ENCODE data around the gene PTCSC3. TPM values are rescaled to one million over a fixed set of nuclear protein-coding genes. Genes with fewer than 3 reads are reported as not detected.

Gene PTCSC3
- total RNA-seq, 1 donor = not detected

GRCh38 chr14:36181417-36181816 is 4.9 kb upstream of the PTCSC3 start:
- no peaks in the 10 kb centered on the region for H3K4me1 ChIP-seq (ENCODE audit: insufficient read depth, low read length)
- no peak overlapping the region for H3K27ac ChIP-seq (ENCODE audit: low read depth, low read length)
- DNase-seq (ENCODE audit: insufficient read length, low spot score, missing footprints) = no peak
- no peak overlapping the region for H3K4me3 ChIP-seq (ENCODE audit: insufficient read depth, low read length)
- no peak overlapping the region for H3K4me2 ChIP-seq (ENCODE audit: insufficient read depth, low read length)
- no peaks in the 10 kb centered on the region for H4K20me1 ChIP-seq (ENCODE audit: insufficient read depth, low read length)
- no peaks in the 10 kb centered on the region for H3K36me3 ChIP-seq (ENCODE audit: insufficient read depth, low read length)
- H3K9me3 ChIP-seq (ENCODE audit: low read depth, low read length) = no peaks in the 10 kb centered on the region
- H3K27me3 ChIP-seq (ENCODE audit: insufficient read depth, low read length) = no peaks in the 10 kb centered on the region
- no peaks in the 10 kb centered on the region for H3K79me2 ChIP-seq (ENCODE audit: insufficient read depth, low read length)
- TF ChIP-seq, protein P1, sequence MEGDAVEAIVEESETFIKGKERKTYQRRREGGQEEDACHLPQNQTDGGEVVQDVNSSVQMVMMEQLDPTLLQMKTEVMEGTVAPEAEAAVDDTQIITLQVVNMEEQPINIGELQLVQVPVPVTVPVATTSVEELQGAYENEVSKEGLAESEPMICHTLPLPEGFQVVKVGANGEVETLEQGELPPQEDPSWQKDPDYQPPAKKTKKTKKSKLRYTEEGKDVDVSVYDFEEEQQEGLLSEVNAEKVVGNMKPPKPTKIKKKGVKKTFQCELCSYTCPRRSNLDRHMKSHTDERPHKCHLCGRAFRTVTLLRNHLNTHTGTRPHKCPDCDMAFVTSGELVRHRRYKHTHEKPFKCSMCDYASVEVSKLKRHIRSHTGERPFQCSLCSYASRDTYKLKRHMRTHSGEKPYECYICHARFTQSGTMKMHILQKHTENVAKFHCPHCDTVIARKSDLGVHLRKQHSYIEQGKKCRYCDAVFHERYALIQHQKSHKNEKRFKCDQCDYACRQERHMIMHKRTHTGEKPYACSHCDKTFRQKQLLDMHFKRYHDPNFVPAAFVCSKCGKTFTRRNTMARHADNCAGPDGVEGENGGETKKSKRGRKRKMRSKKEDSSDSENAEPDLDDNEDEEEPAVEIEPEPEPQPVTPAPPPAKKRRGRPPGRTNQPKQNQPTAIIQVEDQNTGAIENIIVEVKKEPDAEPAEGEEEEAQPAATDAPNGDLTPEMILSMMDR (IDR thresholded peaks at IDR 0.05; ENCODE audit: extremely low read depth, low read depth, low read length) = no peak
- H2AFZ ChIP-seq (ENCODE audit: low read length) = no peak overlapping the region

GRCh38 chr14:36177489-36177888 is 967 bp upstream of the PTCSC3 start:
- H3K79me2 ChIP-seq (ENCODE audit: insufficient read depth, low read length) = no peaks in the 10 kb centered on the region
- no peaks in the 10 kb centered on the region for H3K36me3 ChIP-seq (ENCODE audit: insufficient read depth, low read length)
- H4K20me1 ChIP-seq (ENCODE audit: insufficient read depth, low read length) = no peaks in the 10 kb centered on the region
- H3K27me3 ChIP-seq (ENCODE audit: insufficient read depth, low read length) = no peaks in the 10 kb centered on the region
- DNase-seq (ENCODE audit: insufficient read length, low spot score, missing footprints) = no peak
- H3K9me3 ChIP-seq (ENCODE audit: low read depth, low read length) = no peaks in the 10 kb centered on the region
- no peak overlapping the region for H3K27ac ChIP-seq (ENCODE audit: low read depth, low read length)
- TF ChIP-seq, protein P1 (IDR thresholded peaks at IDR 0.05; ENCODE audit: extremely low read depth, low read depth, low read length) = no peak
- no peak overlapping the region for H3K4me2 ChIP-seq (ENCODE audit: insufficient read depth, low read length)
- H3K4me1 ChIP-seq (ENCODE audit: insufficient read depth, low read length) = no peaks in the 10 kb centered on the region
- H3K4me3 ChIP-seq (ENCODE audit: insufficient read depth, low read length) = no peak overlapping the region
- H2AFZ ChIP-seq (ENCODE audit: low read length) = no peak overlapping the region

- H3K27ac ChIP-seq (ENCODE audit: low read depth, low read length) = no peak overlapping the region
- H3K4me2 ChIP-seq (ENCODE audit: insufficient read depth, low read length) = no peak overlapping the region
- H3K4me3 ChIP-seq (ENCODE audit: insufficient read depth, low read length) = no peak overlapping the region
- H3K36me3 ChIP-seq (ENCODE audit: insufficient read depth, low read length) = no peaks in the 10 kb centered on the region
- H3K4me1 ChIP-seq (ENCODE audit: insufficient read depth, low read length) = no peaks in the 10 kb centered on the region
- no peak overlapping the region for H2AFZ ChIP-seq (ENCODE audit: low read length)
- H4K20me1 ChIP-seq (ENCODE audit: insufficient read depth, low read length) = no peaks in the 10 kb centered on the region
- DNase-seq (ENCODE audit: insufficient read length, low spot score, missing footprints) = no peak
- H3K27me3 ChIP-seq (ENCODE audit: insufficient read depth, low read length) = no peaks in the 10 kb centered on the region
- no peaks in the 10 kb centered on the region for H3K9me3 ChIP-seq (ENCODE audit: low read depth, low read length)
- TF ChIP-seq, protein P1 (IDR thresholded peaks at IDR 0.05; ENCODE audit: extremely low read depth, low read depth, low read length) = no peak
- no peaks in the 10 kb centered on the region for H3K79me2 ChIP-seq (ENCODE audit: insufficient read depth, low read length)
Measured at GRCh38 chr14:36174767-36175424, 1.6 kb downstream of the PTCSC3 start.

DNA sequence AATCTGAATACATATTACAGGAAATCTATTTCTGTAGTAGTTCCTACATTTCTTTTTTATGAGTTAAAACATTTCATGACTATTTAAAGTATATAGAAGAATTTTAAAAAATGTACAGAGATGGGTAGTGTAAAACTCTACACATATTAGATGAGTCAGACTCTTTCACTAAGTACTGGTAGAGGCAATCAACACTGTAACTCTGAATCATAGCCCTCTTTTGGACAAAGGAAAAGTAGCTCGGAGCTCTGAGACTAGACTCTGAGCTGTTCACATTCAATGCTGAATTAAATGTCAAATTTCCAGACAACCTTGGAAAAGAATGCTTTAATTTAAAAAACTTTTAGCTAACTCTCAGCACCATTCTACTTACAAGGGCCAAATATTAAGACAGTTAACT is 3.4 kb downstream of the PTCSC3 start:
- no peak for DNase-seq (ENCODE audit: insufficient read length, low spot score, missing footprints)
- H3K36me3 ChIP-seq (ENCODE audit: insufficient read depth, low read length) = no peaks in the 10 kb centered on the region
- no peaks in the 10 kb centered on the region for H3K79me2 ChIP-seq (ENCODE audit: insufficient read depth, low read length)
- no peak overlapping the region for H3K4me3 ChIP-seq (ENCODE audit: insufficient read depth, low read length)
- H3K27ac ChIP-seq (ENCODE audit: low read depth, low read length) = no peak overlapping the region
- no peaks in the 10 kb centered on the region for H4K20me1 ChIP-seq (ENCODE audit: insufficient read depth, low read length)
- no peaks in the 10 kb centered on the region for H3K27me3 ChIP-seq (ENCODE audit: insufficient read depth, low read length)
- TF ChIP-seq, protein P1 (IDR thresholded peaks at IDR 0.05; ENCODE audit: extremely low read depth, low read depth, low read length) = no peak
- no peaks in the 10 kb centered on the region for H3K9me3 ChIP-seq (ENCODE audit: low read depth, low read length)
- no peaks in the 10 kb centered on the region for H3K4me1 ChIP-seq (ENCODE audit: insufficient read depth, low read length)
- H3K4me2 ChIP-seq (ENCODE audit: insufficient read depth, low read length) = no peak overlapping the region
- no peak overlapping the region for H2AFZ ChIP-seq (ENCODE audit: low read length)

All from osteoblast (primary cell).